Activated CD4-positive, alpha-beta T cell treated with anti-CD3 and anti-CD28 coated beads for 24 hours (primary cell): Measurements from ENCODE around the gene HDAC8.

Experiments used
- DNase-seq, 2 donors: peaks; one replicate each; pipeline ENCODE4 v3.0.0-alpha.2; 2020; ENCODE audit warnings: low read depth in 2 of 2

Gene HDAC8

DNA sequence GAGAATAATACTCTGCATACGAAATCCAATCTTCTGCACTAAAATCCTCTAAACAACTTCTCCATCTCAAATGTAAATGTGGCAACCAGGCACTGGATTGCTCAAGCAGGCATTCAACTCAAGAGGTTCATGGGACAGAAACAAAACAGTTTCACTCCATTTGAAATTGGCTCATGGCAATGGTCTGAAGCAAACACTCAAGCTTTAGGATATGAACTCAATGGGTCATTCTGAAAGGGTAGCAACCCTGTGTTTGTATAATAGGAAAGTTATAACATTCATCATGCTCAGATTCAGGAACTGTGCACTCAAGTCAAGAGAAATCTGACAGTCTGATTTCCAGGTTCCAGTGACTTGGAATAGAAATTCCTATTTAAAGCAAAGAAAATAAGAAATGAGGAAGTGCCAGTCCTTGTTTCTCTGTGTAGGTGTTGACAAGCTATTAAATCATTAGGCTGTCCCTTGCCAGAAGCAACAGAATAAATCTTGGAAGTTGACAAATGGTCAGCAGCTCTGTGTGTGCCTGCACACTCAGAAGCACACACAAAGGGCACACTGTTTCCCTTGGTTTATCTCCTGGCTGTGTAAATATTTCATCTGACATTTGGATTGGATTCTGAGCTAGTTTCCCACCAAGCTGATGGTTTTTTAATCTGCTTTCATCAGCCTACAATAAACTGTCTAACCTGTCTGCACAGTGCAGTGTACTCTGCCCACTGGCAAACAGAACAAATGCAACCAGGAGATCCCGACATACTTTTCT, 191.0 kb downstream of the HDAC8 start:
- DNase-seq: no peak

DNA sequence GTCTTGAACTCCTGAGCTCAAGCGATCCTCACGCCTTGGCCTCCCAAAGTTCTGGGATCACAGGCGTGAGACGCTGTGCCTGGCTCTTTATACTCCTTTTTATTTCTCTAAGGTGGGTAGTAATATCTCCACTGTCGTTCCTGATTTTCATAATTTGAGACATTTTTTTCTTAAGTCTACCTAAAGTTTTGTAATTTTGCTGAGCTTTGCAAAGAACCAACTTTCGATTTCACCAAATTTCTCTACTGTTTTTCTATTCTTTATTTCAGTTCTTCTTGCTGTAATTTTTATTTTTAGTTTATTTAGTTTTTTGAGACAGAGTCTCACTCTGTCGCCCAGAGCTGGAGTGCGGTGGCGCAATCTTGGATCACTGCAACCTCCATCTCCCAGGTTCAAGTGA, 196.5 kb downstream of the HDAC8 start:
- DNase-seq: no peak

DNA sequence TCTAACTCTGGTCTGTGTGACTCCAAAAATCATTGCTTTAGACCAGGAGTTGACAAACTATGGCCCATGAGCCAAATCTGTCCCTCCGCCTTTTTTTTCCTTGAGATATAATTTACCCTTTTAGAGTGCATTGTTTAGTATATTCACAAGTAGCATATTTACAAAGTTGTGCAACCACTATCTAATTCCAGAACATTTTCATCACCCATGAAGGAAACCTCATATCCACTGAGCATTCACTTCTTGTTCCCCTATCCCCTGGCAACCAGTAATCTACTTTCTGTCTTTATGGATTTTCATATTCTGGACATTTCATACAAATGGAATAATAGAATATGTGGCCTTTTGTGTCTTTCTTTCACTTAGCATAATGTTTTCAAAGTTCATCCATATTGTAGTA, 199.5 kb downstream of the HDAC8 start:
- no peak for DNase-seq

DNA sequence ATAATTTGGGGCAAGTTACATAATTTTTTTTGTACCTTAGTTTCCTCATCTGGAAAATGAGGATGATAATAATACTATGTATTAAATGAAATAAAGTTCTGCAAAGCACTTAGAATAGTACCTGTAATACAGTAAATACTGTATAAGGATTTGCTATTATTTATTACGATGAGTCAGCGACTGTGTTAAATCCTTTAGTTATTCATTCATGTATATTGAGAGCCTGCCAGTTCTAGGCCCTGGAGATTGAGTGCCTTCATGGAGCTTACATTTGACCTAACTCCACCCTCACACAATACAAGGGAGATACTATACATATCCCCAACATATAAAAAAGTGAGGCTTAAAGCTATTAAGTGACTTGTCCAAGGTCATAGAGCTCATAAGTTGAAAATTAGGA, 199.9 kb downstream of the HDAC8 start:
- DNase-seq: no peak

DNA sequence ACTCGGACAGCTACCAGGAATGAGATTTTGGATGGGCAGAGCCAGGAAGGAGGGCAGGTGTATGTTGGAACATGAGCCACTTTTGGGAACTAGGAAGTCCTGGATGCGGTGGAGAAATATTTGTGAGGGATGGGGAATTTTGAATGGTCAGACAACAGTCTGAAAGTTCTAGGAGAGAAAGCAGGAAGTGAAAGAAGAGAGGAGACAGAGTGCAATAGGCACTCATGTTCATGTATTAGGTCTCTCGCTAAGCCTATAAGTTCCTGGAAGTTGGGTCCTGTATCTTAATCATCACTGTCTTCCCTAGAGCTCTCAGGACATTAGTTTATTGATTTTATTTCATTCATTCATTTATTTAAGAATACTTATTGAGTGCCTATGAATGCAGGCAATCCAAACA, 201.2 kb downstream of the HDAC8 start:
- DNase-seq: no peak

DNA sequence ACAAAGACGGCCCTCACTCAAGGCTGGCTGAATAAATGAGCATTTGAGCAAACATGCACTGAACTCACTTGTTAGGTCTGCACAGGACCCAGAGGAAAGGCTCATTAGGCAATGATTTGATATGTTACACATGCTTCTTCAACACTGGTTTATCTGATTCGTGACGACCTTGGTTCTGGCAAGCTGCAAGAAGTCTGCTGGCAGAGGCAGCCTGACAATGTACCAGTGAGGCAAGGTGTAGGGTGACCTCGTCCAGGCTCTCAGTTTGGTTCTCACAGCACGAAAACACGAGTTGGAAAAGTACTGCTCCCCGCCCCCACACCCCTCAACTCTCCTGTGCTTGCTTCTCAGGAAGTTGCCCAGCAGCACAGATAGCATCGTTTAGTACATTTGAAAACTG, 203.8 kb downstream of the HDAC8 start:
- no peak for DNase-seq

DNA sequence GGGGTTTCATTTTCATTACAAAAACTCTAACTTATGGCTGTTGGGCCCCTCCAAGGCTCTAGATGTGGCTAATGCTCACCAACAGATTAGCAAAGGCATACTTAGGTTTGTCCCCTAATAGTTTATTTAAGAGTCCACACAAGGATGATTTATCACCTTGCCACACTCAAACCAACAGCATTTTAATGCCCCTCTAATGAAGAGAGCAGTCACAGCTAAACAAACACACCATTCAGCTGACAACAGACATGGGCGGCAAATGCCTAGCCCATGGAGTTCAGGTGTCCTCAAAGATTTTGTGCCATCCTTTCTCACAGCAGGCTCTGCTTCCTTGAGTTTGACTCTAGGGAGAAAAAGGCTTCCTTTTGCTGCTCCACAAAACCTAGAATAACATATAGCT, 205.1 kb downstream of the HDAC8 start:
- no peak for DNase-seq

DNA sequence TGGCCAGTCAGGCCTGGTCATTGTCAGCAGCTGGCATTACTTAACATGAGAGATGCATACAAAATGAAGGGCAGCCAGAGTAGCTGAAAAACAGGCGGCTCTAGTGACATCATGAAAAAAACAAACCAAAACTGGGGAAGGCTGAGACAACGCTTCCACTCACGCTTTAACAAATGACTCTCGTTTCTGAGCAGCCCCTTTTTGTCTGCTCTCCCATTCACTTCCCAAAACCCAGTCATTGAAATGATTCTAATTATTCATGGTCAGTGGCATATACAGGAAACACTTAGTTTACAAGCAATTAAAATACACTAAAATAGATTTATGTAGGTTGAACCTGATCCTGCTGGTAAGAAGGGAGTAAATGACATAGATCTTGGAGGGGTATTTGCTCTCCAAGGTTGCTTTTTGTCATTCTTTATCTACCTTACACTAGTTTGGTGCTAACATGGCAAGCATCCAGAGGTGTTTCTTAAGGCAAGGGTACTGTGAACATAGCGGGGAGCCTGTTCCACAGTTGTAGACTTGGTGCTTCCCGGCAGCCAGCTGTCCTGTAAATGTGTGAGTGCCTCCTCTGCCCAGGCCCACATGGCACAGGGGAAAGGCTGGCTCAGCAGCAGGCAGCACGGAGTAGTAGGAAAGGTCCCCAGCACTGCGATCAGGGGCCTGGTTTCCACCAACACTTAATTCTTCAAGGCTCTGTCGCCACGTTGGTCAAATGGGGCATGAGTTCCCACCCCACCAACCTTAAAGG, 205.8 kb downstream of the HDAC8 start:
- no peak for DNase-seq

DNA sequence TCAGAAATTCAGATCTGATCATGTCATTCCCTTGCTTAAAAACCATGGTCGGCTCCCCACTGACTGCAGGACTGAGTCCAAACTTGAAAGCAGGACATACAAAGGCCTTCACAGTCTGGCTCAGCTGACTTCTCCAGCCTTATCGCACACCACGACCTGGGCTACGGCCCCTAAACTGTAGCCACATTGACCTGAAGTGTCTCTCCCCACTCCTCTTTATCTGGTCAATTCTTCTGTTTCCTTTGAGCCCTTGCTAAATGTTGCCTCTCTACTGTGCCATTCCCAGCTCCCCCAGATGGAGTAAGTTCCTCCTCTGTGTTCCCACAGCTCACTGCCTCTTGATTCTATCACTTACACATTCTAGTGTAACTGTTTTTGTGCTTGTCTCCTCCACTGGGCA, 206.5 kb downstream of the HDAC8 start:
- no peak for DNase-seq

DNA sequence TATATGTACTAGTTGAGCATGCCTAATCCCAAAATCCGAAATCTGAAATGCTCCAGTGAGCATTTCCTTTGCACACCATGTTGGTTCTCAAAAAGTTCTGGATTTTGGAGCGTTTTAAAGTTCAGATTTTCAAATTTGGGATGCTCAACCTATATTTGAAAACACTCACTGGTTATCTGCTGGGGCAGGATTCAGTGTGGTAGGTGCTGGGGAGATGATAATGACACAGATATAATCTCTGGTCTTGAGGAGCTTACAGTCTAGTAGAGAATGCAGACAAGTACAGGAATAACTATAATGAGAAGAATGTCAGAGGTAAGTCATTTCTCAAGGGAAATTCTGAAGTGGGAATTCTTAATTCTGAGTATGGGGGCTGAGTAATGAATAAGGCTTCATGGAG, 207.5 kb downstream of the HDAC8 start:
- DNase-seq: no peak

DNA sequence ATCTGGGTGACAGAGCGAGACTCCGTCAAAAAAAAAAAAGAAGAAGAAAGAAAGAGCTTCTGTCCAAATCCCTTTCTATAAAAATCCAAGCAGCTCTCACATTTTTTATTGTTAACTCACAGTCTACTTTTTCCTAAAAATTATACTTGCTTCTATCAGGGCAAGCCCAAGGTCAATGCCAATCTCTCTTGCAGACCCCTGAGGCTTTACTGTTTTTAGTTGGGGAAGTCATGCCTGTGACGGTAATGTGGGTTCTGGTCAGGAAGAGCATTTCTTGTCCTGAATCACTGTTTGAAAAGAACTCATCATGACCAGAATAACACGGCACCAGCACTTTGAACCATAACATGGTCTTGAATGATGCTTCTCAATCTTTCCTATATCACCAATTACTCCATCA, 212.3 kb downstream of the HDAC8 start:
- DNase-seq: no peak

DNA sequence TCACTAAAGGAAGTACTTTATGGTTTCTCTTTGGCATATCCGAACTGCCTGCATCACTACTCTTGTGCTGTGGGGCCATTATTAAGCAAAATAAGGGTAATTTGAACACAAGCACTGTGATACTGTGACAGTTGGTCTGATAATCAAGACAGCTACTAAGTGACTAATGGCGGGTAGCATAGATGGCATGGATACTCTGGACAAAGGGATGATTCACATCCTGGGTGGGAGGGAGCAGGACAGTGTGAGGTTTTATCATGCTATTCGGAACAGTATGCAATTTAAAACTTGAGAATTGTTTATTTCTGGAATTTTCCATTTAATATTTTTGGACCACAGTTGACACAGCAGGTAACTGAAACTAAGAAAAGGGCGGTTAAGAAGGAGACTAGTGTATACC, 214.3 kb downstream of the HDAC8 start:
- no peak for DNase-seq

DNA sequence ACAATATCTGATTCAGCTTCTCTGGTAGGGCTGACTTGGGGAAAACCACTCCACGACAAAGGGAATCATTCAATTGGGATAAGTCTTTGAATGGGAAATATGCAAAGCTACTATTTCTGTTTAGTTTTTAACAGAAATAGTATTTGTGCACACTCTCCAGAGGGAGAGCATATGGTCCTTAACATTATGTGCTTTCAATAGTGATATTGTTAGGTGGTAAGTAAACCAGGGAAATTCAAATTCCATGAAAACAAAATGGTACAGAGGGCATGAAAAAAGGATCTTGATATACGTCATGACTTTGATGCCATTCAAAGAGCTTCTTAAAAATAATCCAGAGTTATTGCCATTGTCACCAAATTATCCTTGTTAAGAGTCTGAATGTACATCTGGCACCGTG, 219.9 kb downstream of the HDAC8 start:
- DNase-seq: no peak

DNA sequence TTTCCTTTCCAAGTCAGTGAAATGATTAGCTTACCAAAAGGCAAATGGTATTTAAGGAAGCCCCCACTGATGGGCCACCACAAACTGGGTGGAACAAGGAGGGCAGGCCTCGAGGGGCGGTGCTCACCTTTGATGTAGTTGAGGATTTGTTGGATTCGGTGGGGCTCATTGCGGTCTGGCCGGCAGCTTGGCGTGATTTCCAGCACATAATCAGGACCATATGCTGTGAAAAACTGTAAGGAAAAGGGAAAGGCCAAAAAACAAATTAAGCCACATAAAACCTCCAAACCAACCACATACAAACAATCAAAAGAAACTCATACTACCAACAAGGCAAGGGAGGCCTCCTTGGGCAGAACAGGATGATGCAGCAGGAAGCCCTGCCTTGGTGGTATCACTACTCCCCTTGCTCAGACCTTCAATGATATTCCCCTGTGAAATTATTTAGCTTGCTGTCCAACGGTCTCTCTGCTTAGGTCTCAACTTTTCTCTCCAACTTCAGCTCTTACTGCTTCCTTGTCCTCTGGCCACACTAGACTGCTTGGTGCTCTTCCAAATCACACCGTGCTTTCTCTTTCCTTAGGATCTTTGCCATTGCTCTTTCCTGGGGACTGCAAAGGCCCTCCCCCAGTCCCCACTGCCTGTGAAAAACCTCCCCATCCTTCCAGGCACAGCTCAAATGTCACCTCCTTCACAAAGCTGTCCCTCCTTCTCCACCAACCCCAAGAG, 220.9 kb downstream of the HDAC8 start:
- DNase-seq: no peak

DNA sequence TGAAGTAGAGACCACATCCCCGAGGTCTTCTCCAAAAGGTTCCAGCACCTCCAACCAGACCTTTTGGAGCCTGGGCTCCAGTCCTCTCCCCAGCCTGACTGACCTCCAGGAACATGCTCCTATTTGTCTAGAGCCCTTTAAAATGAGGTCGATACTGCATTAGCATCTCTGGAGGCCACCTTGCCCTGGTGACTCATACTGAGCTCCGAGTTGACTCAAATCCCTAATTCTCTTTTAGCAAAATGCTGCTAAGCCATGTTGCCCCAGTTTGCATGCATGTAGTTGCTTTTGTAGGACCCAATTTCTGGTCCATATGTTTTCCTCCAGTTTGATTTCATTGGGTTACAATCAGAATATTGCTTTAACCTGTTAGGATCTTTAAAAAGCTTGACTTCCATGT, 223.5 kb downstream of the HDAC8 start:
- DNase-seq: no peak

DNA sequence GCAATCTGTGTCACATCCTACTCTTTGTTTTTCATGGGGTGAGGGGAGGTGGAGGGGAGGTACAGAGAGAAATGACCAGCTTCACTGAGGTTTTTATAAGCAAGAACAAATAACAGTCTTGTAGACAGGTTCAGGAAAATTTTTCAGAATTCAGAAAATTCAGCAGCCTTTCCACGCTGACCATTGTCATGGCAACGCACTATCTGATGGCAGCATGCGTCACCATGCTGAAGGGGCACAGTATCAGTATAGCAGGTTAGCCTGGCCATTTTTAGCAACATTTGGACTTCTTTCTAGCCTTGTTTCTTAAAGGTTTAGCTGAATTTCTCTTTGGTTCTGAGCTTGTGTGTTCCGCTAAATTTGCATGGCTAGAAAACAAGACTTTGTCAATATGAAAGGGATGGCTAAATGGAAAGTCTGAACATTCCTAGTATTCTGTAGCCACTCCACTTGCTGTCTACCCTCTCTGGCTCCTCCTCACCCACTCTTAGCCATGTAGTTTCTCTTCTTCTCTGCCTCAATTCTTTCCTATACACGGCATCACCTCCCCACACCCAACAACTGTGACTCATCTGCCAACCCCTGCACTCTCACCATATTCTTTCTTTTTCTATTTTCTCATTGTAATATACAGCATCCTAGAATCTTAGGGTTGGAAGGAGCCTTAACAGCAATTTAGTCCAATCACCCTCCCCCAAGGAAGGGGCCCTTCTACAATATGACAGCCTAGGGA, 224.2 kb downstream of the HDAC8 start:
- DNase-seq: no peak

DNA sequence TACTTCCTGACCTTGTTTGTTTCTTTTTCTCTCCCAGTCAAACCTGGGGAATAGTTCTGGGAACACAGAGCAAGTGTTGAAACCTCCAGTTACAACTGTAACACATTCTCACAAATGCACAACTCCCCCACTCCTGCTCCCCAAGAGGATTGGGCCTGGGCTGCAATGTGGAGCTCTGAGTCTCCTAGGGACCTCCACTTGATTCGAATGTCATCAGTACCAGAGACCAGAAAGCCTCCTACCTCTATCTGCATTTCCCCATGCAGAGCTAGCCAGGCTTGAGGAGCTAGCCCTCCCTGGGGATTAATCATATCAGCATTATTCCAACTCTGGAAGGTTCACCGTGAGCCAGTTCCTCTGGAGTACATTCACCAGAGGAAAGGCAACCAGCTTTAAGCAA, 225.3 kb downstream of the HDAC8 start:
- no peak for DNase-seq

DNA sequence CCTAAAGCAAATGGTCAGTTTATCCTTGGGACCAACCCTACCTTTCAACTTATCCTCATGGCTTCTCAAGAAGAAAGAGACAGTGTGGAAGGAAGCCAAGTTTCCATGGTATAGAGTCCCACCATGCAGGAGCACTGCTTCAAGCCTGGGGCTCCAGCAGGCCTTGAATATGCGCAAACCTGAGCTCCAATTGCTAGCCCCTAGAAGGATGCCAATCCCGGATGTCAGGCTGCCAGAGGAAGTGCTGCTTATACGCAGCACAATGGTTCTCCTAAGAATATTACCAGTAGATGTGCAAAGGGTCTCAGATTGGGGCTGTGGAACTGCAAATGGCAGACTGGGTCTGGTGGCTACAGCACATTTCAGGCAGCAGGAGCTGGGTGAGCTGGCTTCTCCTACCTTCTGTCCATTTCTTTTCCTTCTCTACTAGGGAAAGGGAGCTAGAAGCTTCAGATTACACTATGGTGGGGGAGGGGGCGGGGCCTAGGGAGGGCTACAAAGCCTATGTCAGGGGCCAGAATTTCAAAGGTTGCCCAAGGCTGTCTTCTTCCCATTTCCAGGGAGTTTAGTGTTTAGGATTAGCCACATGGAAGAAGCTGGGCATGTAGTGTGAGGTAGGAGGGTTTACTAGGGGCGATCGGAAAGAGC, 226.2 kb downstream of the HDAC8 start:
- DNase-seq: no peak

DNA sequence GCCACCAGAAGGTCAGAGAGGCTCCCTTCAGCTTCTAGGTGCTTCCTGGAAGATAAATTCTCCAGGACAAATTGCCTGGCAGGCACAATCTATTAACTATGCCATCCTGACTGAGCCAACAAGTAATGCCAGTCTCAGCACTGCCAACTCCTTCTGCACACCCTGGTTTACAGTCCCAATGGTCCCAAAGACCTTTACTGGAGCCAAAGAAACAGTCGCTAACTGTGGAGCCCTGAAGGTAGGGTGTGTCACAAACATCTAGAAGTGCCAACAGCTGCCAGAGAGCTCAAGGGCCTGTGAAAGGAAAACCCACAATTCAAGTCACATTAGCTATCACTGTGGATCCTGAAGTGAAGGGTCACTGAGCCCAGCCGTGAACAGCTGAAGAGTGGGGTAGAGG, 232.0 kb downstream of the HDAC8 start:
- no peak for DNase-seq

DNA sequence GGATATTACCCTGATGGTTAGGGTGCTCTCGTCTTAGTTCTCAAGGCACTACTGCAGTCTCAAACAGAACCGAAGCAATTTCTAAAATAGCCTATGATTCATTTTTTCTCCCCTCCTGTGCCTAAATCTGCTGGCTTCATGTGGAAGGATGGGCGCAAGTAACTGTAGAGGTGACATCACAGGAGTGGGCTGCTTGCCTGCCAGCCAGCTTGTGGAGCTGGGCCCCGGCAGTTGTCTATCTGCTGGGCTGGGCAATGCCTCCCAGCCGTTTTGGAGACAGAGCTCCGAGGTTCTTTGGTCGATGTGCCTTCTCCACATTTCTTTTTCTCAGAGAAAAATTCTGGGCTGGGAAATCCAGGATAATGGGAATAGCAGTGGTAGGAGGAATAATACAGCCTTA, 232.6 kb downstream of the HDAC8 start:
- no peak for DNase-seq

DNA sequence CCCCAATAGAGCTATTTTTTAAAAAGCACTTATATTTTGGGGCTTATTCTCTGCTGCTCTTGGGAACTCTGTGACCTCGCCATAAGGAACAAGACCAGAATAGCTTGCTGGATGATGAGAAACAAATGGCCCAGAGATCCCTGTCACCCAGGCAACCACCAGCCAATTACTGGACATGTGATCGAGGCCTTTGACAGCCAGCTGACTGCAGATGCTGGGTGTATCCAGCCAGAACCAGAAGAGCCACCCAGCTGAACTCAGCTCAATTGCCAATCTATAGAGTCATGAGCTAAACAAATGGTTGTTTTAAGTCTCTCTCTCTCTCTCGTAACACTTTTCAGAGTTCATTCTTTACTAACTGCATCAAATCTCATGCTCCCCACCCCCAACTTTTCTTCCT, 242.5 kb downstream of the HDAC8 start:
- DNase-seq: no peak
